Smooth muscle cell (in vitro differentiated cells): ENCODE data around the gene LMF1. TPM values are rescaled to one million over a fixed set of nuclear protein-coding genes. Genes with fewer than 3 reads are reported as not detected.
"Not testable (repeated sequence)": the region's sequence is repeated elsewhere in the genome, so short reads cannot be mapped to it uniquely, and the experiment has no call there.

Experiments
- DNase-seq: peaks from one replicate; lab custom pipeline; 2025; ENCODE audit not compliant: unreplicated experiment; lab: John Stamatoyannopoulos, UW
- H2AFZ ChIP-seq: fragments of 200-600 bp; sonication (generic); 2 replicates; pipeline ENCODE4 v1.6.0; 2016; ENCODE audit warnings: antibody characterized with exemption, low read depth, mild to moderate bottlenecking
- H3F3A ChIP-seq: fragments of 200-600 bp; sonication (generic); 2 replicates; pipeline ENCODE4 v1.6.0; 2017; ENCODE audit warnings: antibody characterized with exemption, low read depth
- H3K27ac ChIP-seq: fragments of 200-600 bp; sonication (generic); 2 replicates; pipeline ENCODE4 v1.5.1; 2016; ENCODE audit warnings: low read depth, mild to moderate bottlenecking
- H3K27me3 ChIP-seq: fragments of 200-600 bp; sonication (generic); 2 replicates; pipeline ENCODE4 v1.6.1; 2016; ENCODE audit warnings: low read depth, mild to moderate bottlenecking
- H3K36me3 ChIP-seq: fragments of 200-600 bp; sonication (generic); 2 replicates; pipeline ENCODE4 v1.5.1; 2016; ENCODE audit warnings: low read depth
- H3K4me1 ChIP-seq: fragments of 200-600 bp; sonication (generic); 2 replicates; pipeline ENCODE4 v1.5.1; 2016; ENCODE audit warnings: low read depth
- H3K4me2 ChIP-seq: fragments of 200-600 bp; sonication (generic); 2 replicates; pipeline ENCODE4 v1.6.0; 2016; ENCODE audit warnings: mild to moderate bottlenecking
- H3K4me3 ChIP-seq: fragments of 200-600 bp; sonication (generic); 2 replicates; pipeline ENCODE4 v1.5.1; 2016; ENCODE audit warnings: mild to moderate bottlenecking
- H3K79me2 ChIP-seq: fragments of 200-600 bp; sonication (generic); 2 replicates; pipeline ENCODE4 v1.6.0; 2016; ENCODE audit warnings: low read depth, mild to moderate bottlenecking
- H3K9ac ChIP-seq: fragments of 200-600 bp; sonication (generic); 2 replicates; pipeline ENCODE4 v1.6.0; 2016; ENCODE audit warnings: low read depth
- H3K9me3 ChIP-seq: fragments of 200-600 bp; sonication (generic); replicated peaks from 2 replicates; pipeline ENCODE4 v1.5.1; 2016; ENCODE audit warnings: low read depth
- H4K20me1 ChIP-seq: fragments of 200-600 bp; sonication (generic); 2 replicates; pipeline ENCODE4 v1.6.0; 2016; ENCODE audit warnings: low read depth
- CTCF ChIP-seq: fragments of 200-600 bp; sonication (generic); IDR thresholded peaks from 2 replicates; pipeline ENCODE4 v1.5.1; 2017; ENCODE audit warnings: borderline replicate concordance, mild to moderate bottlenecking, antibody characterized with exemption; ENCODE audit not compliant: insufficient read depth, poor library complexity, severe bottlenecking
- WGBS: methylation state at CpG from one replicate; pipeline ENCODE4 v1.1.7; 2016; ENCODE audit warnings: low lambda C conversion rate; 5-methylcytosine and 5-hydroxymethylcytosine counted together
- polyA plus RNA-seq: library from polyadenylated mRNA; unstranded; fragments of >200 nt; fragmentation: Nextera tagmentation; extraction: Ambion mirVana; gene quantifications from 2 replicates; pipeline ENCODE4 v1.2.1, GENCODE V29; 2016
- total RNA-seq: library from RNA; depleted of rRNA; stranded (reverse); fragments of >200 nt; gene quantifications from 2 replicates; pipeline ENCODE4 v1.2.3, GENCODE V29; 2014

LMF1 gene
- total and polyA plus RNA-seq, 2 experiments from 2014 or later = 25.3 to 29.8 TPM

- Histone ChIP-seq H3K79me2 (no peaks in the 10 kb centered on the region), H3K9ac (no peak overlapping the region), H3K27me3 (no peaks in the 10 kb centered on the region), H3K4me1 (no peaks in the 10 kb centered on the region), H3F3A (no peaks in the 10 kb centered on the region), H3K27ac (no peak overlapping the region), H3K36me3 (no peaks in the 10 kb centered on the region), H3K4me2 (no peak overlapping the region), H3K9me3 (peaks cover 6% of the 10 kb centered on the region), H3K4me3 (no peak overlapping the region), H2AFZ (no peak overlapping the region), H4K20me1 (no peaks in the 10 kb centered on the region)
- TF ChIP-seq CTCF = no peak
- no peak for DNase-seq
- WGBS = 91% methylated on average over 31 of the region's 34 CpGs
Measured at GRCh38 chr16:840561-841454, 130.0 kb downstream of the LMF1 start.

GRCh38 chr16:839643-840408 is 131.0 kb downstream of the LMF1 start:
- WGBS = 90% methylated on average over 24 of the region's 24 CpGs
- Histone ChIP-seq H3K27me3 (no peaks in the 10 kb centered on the region), H3K27ac (no peak overlapping the region), H3K9ac (no peak overlapping the region), H2AFZ (no peak overlapping the region), H3K79me2 (no peaks in the 10 kb centered on the region), H3K4me2 (no peak overlapping the region), H3K9me3 (peaks cover 6% of the 10 kb centered on the region), H3F3A (no peaks in the 10 kb centered on the region), H3K36me3 (no peaks in the 10 kb centered on the region), H3K4me1 (no peaks in the 10 kb centered on the region), H4K20me1 (no peaks in the 10 kb centered on the region), H3K4me3 (no peak overlapping the region)
- no peak for TF ChIP-seq CTCF
- no peak for DNase-seq

- H3K4me3 ChIP-seq = no peak overlapping the region
- H3K27me3 ChIP-seq = no peaks in the 10 kb centered on the region
- no peaks in the 10 kb centered on the region for H3K79me2 ChIP-seq
- no peak overlapping the region for H3K4me2 ChIP-seq
- no peak overlapping the region for H3K9ac ChIP-seq
- WGBS = 95% methylated on average over 14 of the region's 14 CpGs
- no peak for DNase-seq
- peaks cover 6% of the 10 kb centered on the region for H3K9me3 ChIP-seq
- H3K36me3 ChIP-seq = no peaks in the 10 kb centered on the region
- H4K20me1 ChIP-seq = no peaks in the 10 kb centered on the region
- H3K4me1 ChIP-seq = no peaks in the 10 kb centered on the region
- no peak overlapping the region for H2AFZ ChIP-seq
- TF ChIP-seq CTCF = no peak
- H3K27ac ChIP-seq = no peak overlapping the region
- no peaks in the 10 kb centered on the region for H3F3A ChIP-seq
Measured at GRCh38 chr16:838741-839140, 132.0 kb downstream of the LMF1 start.

- not testable (repeated sequence) for H3K4me3 ChIP-seq, H3K4me2 ChIP-seq, H3F3A ChIP-seq, H2AFZ ChIP-seq, H3K79me2 ChIP-seq, H3K36me3 ChIP-seq, DNase-seq, H3K9me3 ChIP-seq, H3K9ac ChIP-seq, H3K27me3 ChIP-seq, H3K4me1 ChIP-seq, H3K27ac ChIP-seq, H4K20me1 ChIP-seq
- WGBS = 100% methylated on average over 3 of the region's 3 CpGs
Measured at GRCh38 chr16:836822-837221, 134.0 kb downstream of the LMF1 start.
